GM23338 (cell line): ENCODE data around the gene PCCB.

Source experiments
- EZH2 ChIP-seq: fragments of 200-600 bp; sonication (generic); IDR thresholded peaks from one replicate; pipeline ENCODE4 v1.8.0; 2017; ENCODE audit warnings: antibody characterized with exemption, mild to moderate bottlenecking, low read depth; ENCODE audit not compliant: unreplicated experiment
- EZH2phosphoT487 ChIP-seq: fragments of 200-600 bp; sonication (generic); IDR thresholded peaks from one replicate; pipeline ENCODE4 v1.8.1; 2018; ENCODE audit warnings: antibody characterized with exemption; ENCODE audit not compliant: unreplicated experiment
- POLR2AphosphoS5 ChIP-seq: IDR thresholded peaks from 2 replicates; pipeline ENCODE4 v1.6.1; 2016; ENCODE audit warnings: antibody characterized with exemption, low read depth
- ZNF114 ChIP-seq: fragments of 250-450 bp; sonication (Bioruptor Pico); IDR thresholded peaks from 2 replicates; pipeline ENCODE4 v1.5.0; 2020; ENCODE audit warnings: mild to moderate bottlenecking, moderate library complexity
- ZNF331 ChIP-seq: fragments of 250-450 bp; sonication (Bioruptor Pico); IDR thresholded peaks from 2 replicates; pipeline ENCODE4 v1.5.0; 2020; ENCODE audit warnings: low read depth, mild to moderate bottlenecking, moderate library complexity
- TF ChIP-seq, protein P1 (sequence below), 2 experiments: fragments of 200-600 bp in 1 of 2; sonication (generic) in 1 of 2; conservative IDR thresholded peaks; 2 replicates each; pipeline versions ENCODE4 v1.5.1 to v1.6.1; 2016 to 2017; ENCODE audit warnings: antibody characterized with exemption in 2 of 2, low read depth in 2 of 2, mild to moderate bottlenecking in 2 of 2, moderate library complexity in 1 of 2
- TF ChIP-seq, protein P2 (sequence below): IDR thresholded peaks from one replicate; pipeline ENCODE4 v1.6.1; 2018; ENCODE audit warnings: antibody characterized with exemption; ENCODE audit not compliant: unreplicated experiment

DNA sequence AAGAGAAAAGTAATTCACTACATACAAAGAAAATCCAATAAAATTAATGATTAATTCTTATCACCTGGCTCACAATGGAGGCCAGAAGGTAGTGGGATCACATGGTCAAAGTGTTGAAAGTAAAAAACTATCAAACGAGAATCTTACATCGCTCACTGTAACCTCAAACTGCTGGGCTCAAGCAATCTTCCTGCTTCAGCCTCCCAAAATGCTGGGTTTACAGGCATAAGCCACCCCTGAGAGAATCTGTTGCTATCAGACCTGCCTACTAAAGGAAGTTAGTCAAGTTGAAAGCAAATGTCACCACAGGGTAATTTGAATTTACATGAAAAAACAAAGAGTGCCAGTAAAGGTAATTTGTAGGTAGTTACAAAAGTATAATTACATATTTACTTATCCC is 103.3 kb downstream of the PCCB start:
- TF ChIP-seq, protein P1, sequence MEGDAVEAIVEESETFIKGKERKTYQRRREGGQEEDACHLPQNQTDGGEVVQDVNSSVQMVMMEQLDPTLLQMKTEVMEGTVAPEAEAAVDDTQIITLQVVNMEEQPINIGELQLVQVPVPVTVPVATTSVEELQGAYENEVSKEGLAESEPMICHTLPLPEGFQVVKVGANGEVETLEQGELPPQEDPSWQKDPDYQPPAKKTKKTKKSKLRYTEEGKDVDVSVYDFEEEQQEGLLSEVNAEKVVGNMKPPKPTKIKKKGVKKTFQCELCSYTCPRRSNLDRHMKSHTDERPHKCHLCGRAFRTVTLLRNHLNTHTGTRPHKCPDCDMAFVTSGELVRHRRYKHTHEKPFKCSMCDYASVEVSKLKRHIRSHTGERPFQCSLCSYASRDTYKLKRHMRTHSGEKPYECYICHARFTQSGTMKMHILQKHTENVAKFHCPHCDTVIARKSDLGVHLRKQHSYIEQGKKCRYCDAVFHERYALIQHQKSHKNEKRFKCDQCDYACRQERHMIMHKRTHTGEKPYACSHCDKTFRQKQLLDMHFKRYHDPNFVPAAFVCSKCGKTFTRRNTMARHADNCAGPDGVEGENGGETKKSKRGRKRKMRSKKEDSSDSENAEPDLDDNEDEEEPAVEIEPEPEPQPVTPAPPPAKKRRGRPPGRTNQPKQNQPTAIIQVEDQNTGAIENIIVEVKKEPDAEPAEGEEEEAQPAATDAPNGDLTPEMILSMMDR (conservative IDR thresholded peaks at IDR 0.05; ENCODE audit: low read depth in 2 of 2) = no peak
- TF ChIP-seq EZH2phosphoT487 (no peak), POLR2AphosphoS5 (no peak), ZNF331 (no peak), EZH2 (no peak), ZNF114 (CRISPR knock-in tag) (no peak)
- TF ChIP-seq, protein P2, sequence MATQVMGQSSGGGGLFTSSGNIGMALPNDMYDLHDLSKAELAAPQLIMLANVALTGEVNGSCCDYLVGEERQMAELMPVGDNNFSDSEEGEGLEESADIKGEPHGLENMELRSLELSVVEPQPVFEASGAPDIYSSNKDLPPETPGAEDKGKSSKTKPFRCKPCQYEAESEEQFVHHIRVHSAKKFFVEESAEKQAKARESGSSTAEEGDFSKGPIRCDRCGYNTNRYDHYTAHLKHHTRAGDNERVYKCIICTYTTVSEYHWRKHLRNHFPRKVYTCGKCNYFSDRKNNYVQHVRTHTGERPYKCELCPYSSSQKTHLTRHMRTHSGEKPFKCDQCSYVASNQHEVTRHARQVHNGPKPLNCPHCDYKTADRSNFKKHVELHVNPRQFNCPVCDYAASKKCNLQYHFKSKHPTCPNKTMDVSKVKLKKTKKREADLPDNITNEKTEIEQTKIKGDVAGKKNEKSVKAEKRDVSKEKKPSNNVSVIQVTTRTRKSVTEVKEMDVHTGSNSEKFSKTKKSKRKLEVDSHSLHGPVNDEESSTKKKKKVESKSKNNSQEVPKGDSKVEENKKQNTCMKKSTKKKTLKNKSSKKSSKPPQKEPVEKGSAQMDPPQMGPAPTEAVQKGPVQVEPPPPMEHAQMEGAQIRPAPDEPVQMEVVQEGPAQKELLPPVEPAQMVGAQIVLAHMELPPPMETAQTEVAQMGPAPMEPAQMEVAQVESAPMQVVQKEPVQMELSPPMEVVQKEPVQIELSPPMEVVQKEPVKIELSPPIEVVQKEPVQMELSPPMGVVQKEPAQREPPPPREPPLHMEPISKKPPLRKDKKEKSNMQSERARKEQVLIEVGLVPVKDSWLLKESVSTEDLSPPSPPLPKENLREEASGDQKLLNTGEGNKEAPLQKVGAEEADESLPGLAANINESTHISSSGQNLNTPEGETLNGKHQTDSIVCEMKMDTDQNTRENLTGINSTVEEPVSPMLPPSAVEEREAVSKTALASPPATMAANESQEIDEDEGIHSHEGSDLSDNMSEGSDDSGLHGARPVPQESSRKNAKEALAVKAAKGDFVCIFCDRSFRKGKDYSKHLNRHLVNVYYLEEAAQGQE = no peak
